NCI-H1105 (cell line): ENCODE results near the gene CACNA2D3.

ENCODE experiments used
- DNase-seq: peaks from one replicate; lab custom pipeline; 2025; lab: John Stamatoyannopoulos, UW

The CACNA2D3 gene

GRCh38 chr3:54171509-54171908, 49.2 kb downstream of the CACNA2D3 start:
- no peak for DNase-seq

GRCh38 chr3:54171951-54172350, 49.6 kb downstream of the CACNA2D3 start:
- no peak for DNase-seq

GRCh38 chr3:54173371-54173770, 51.0 kb downstream of the CACNA2D3 start:
- DNase-seq, result no peak

GRCh38 chr3:54176106-54176505, 53.8 kb downstream of the CACNA2D3 start:
- no peak for DNase-seq

GRCh38 chr3:54177816-54178215, 55.5 kb downstream of the CACNA2D3 start:
- DNase-seq, result no peak

GRCh38 chr3:54178376-54178775, 56.0 kb downstream of the CACNA2D3 start:
- DNase-seq, result no peak

DNA sequence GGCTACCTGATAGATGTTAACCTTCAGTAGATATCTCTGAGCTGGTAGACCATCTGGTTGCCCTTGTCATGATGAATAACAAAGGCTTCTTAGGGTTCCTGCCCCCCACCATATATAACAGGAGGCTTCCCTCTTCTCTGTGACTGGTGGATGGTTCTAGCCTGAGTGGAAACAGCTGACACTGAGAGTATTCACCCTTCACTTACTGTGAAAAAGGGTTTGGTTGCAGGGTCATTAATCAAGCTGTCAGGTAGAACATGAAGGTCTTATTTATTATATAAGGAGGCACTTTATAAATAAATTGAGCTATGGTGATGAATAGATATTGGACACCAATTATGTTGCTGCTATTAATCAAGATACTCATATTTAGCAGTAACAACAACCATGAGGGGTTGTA, 58.6 kb downstream of the CACNA2D3 start:
- no peak for DNase-seq

- no peak for DNase-seq
Measured at GRCh38 chr3:54182242-54182641, 59.9 kb downstream of the CACNA2D3 start.

- DNase-seq, result no peak
Measured at GRCh38 chr3:54185740-54186139, 63.4 kb downstream of the CACNA2D3 start.

GRCh38 chr3:54188176-54188791, 65.9 kb downstream of the CACNA2D3 start:
- DNase-seq, result no peak

- DNase-seq, result no peak
Measured at GRCh38 chr3:54191220-54191619, 68.9 kb downstream of the CACNA2D3 start.

GRCh38 chr3:54192026-54192425, 69.7 kb downstream of the CACNA2D3 start:
- no peak for DNase-seq

DNA sequence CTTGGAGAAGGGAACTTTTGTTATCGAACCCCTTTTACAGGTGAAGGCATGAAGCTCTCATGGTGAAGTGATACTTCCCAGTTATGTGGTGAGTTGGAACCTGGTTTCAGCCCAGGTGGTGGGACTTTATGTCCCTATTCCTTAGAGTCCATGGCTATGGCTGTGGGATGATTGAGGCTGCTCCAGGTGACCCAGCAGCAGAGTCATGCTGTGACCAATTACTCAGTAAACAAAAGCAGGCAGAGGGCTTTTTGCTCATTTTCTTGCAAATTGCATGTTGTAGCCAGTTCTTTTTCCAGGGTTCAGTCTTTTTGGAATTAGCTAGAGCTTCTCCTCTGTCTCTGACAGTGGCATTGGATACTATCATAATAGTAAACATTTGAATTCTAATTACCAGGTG, 70.7 kb downstream of the CACNA2D3 start:
- no peak for DNase-seq

GRCh38 chr3:54196360-54196991, 74.1 kb downstream of the CACNA2D3 start:
- no peak for DNase-seq

DNA sequence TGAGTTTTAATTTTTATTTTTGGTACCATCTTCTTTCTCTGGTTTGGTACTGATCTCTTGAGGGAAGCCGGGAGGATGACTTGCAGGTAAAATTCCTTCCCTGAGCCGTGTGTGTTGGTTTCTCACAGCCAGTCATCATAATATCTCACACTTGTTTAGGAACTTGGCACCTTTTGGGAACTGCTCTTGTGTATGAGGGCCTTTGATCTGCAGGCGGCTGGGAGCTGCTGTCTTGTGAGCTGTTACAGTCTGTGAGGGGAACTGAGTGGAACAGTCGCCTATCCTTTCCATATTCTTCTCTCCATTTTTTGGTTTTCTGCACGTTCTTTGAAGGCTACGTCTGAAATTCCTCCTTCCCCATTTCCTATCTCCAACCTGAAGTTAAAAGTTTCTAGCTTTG, 75.2 kb downstream of the CACNA2D3 start:
- no peak for DNase-seq

- no peak for DNase-seq
Measured at GRCh38 chr3:54198556-54198955, 76.2 kb downstream of the CACNA2D3 start.

- no peak for DNase-seq
Measured at GRCh38 chr3:54202054-54202453, 79.7 kb downstream of the CACNA2D3 start.

DNA sequence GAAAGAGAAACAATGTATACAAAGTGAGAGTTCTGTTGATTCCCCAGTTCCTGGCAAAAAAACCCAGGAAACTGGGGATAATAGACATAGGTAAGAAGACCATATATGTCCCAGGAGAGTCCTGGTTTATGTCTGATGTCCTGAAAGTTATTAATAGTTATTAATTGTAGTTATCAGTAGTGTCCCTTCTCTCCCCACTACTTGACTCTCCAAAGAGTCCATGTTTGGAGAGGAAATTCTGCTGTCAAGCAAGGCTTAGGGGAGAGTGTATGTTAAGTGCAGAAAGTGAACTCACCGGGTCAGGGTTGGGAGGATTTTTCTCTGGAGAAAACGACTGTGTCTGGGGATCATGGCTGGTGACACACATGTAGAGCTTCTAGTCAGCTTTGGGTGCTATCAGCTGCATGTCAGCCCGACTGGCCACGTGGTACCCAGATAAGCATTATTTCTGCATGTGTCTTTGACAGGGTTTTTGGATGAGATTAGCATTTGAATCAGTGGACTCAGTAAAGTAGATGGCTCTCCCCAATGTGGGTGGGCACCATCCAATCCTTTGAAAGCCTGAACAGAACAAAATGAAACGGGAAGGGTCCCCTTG, 80.4 kb downstream of the CACNA2D3 start:
- DNase-seq, result no peak

DNA sequence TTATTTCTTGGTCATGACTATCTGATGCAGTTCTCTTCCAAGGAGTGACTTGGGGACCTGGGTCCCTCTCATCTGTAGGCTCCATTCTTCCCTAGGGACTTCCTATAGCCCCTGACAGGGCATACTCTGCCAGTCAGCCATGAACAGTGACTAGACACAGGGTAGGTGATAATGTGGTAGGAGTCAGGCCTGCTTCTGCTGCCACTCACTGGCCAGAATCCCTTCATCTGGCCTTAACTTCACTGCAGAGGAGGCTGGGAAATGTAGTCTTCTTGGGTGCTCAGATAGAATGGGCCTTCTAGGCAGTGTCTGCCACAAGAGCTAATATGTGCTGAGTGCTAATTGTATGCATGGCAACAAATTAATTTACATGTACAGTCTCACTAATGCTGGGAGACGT, 84.5 kb downstream of the CACNA2D3 start:
- DNase-seq, result no peak

GRCh38 chr3:54211097-54211496, 88.7 kb downstream of the CACNA2D3 start:
- DNase-seq, result peak; percentile 42

GRCh38 chr3:54212723-54213122, 90.4 kb downstream of the CACNA2D3 start:
- DNase-seq, result no peak

GRCh38 chr3:54213907-54214306, 91.6 kb downstream of the CACNA2D3 start:
- DNase-seq, result no peak

DNA sequence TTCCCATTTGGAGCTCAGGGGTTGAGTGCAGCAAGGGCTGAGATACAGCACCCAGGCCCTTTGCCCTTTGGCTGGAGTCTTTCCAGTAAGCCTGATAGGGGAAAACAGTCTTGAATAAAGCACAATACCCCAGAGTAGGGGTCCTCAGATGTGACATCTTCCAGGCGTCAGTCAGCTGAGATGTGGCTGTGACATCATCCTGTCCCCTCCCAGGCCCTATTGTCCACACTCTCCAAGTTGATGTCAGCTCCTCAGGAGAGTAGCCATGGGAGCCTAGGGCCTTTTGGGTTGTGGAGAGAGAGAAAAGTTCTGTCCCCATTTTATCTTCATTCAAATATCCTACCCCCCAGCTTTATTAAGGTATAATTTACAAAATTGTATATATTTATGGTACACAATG, 92.5 kb downstream of the CACNA2D3 start:
- no peak for DNase-seq

DNA sequence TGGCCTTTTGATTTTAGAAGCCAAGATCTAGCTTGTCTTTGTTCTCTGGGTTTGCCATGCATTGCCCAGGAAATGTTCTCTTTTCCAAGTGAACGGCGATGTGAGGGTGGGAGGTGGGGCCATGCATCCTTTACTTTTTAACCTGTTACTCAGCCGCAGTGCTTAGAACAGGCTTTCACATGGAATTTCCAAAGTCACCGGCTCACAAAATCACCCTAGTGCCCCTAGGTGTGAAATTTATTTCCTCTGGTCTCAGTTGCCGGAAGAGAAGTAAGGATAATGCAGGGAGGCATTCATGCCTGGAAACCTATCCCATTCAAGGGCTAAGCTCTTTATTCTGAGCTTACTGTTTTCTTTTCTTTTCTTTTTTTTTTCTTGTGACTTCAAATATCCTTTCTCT, 93.2 kb downstream of the CACNA2D3 start:
- no peak for DNase-seq
